ENCODE results near the gene TNIP3. TPM values are rescaled to one million over a fixed set of nuclear protein-coding genes. Genes with fewer than 3 reads are reported as not detected.
"Not testable (repeated sequence)": the region's sequence is repeated elsewhere in the genome, so short reads cannot be mapped to it uniquely, and the experiment has no call there.

Gene TNIP3
- total RNA-seq, 2 experiments from 2014 or later = 1.9 to 2.4 TPM

DNA sequence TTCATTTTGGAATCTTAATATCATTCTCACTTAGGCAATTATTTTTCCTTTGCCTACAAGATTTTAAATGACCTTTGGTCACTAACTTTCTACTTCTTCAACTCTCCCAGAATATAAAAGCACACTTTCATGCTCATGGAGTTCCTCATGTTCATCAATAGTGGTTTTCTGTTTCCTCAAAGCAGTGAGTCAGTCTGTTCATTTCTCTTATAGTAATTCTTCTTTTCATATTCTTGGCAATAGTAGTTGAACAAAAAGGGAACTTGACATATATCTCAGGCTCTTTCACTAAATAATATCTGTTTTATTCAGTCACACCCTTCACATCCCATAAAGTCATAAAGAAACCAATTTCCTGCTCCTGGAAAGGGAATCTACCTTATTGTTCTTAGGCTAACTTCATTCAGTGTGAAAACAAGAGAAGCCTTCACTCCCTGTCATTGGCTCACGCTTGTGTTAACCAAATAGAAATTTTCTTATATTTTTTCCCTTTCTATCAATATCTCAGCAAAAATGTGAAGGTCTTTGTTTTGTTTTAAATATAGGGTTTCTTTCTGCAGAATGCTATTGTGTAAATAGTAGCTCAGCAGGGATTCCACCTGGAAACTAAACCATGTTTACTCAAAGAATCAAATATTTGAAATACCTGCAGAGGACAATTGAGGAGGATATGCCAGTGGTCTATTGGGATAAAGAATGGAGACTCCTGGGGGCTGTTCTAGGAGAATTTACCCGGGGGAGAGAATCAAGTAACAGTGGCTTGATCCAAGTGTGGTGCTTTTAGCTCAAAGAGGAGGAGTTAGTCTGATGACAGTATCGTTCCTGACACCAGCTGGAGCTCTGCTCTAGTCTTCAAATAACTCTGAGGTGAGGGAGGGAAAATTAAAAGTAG lies 13.4 kb upstream of the TNIP3 start:
- TF ChIP-seq, protein P1, sequence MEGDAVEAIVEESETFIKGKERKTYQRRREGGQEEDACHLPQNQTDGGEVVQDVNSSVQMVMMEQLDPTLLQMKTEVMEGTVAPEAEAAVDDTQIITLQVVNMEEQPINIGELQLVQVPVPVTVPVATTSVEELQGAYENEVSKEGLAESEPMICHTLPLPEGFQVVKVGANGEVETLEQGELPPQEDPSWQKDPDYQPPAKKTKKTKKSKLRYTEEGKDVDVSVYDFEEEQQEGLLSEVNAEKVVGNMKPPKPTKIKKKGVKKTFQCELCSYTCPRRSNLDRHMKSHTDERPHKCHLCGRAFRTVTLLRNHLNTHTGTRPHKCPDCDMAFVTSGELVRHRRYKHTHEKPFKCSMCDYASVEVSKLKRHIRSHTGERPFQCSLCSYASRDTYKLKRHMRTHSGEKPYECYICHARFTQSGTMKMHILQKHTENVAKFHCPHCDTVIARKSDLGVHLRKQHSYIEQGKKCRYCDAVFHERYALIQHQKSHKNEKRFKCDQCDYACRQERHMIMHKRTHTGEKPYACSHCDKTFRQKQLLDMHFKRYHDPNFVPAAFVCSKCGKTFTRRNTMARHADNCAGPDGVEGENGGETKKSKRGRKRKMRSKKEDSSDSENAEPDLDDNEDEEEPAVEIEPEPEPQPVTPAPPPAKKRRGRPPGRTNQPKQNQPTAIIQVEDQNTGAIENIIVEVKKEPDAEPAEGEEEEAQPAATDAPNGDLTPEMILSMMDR (IDR thresholded peaks at IDR 0.05) = no peak
- Mint-ChIP-seq H3K36me3 (ENCODE audit: low read depth) (peaks cover 28% of the 10 kb centered on the region), H3K4me1 (ENCODE audit: low read depth) (peaks cover 65% of the 10 kb centered on the region), H3K27ac (no peak overlapping the region), H3K4me3 (no peak overlapping the region), H3K27me3 (no peaks in the 10 kb centered on the region), H3K9me3 (peaks cover 7% of the 10 kb centered on the region)
- ATAC-seq (no peak), DNase-seq (no peak)
- ChIA-PET CTCF (interaction anchor here (0.8 to 2.4 kb wide), 5 partner anchors 12 to 130 kb away, joined by 4 to 17 read pairs (median 5); no protein-coding TSS in a partner anchor), POLR2A (interaction anchor here (1.6 kb wide), 1 partner anchor 10 kb away, joined by 4 read pairs; no protein-coding TSS in a partner anchor)
- intact Hi-C loops (cut with micrococcal nuclease) = loop anchor here (5.0 kb wide), 1 partner anchor 40 kb away; no protein-coding TSS in a partner anchor

DNA sequence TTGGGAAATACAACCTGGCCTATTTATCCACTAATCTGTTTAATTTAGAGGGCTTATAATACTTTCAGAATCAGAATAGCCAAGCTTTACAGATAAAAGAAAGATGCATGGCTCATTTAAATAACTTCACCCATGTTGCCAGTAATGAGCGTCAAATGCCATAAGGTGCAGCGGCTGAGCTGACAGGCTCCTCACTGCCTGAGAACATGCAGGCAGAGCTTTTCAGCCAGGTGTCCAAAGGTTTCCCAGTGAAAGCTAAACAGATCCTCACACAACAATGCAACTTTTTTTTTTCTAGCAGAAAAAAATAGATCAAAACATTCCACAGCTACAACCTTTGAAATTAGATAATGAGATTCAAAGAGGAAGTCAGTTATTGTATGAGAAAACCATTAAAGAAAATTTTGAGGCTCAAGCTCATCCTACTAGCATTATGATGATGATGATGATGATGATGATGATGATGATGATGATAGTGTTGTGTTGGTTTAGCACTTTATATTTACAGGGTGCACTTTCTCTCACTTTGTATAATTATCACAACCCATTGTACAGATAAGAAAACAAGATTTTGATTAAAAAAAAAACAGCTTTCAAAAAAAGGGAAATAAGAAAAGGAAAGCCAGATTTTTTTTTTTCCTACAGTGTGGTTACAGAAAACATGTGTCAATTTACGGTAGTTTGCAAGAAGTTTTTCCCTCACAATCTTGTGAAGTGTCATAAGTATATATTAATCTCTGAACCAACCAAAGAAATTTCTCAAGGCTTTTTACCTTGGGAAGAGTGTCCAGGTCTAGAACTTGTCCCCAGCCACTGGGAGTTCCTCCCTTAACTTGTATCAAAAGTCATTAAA lies 12.2 kb upstream of the TNIP3 start:
- ChIA-PET CTCF (interaction anchor here (0.9 to 1.3 kb wide), 6 partner anchors 10 to 131 kb away, joined by 3 to 9 read pairs (median 4); no protein-coding TSS in a partner anchor), POLR2A (no interaction called here)
- H3K9me3 Mint-ChIP-seq = peaks cover 7% of the 10 kb centered on the region
- peaks cover 66% of the 10 kb centered on the region for H3K4me1 Mint-ChIP-seq (ENCODE audit: low read depth)
- intact Hi-C loops (cut with micrococcal nuclease) = loop anchor here (5.0 kb wide), 1 partner anchor 39 kb away; no protein-coding TSS in a partner anchor
- H3K27me3 Mint-ChIP-seq = no peaks in the 10 kb centered on the region
- no peak overlapping the region for H3K4me3 Mint-ChIP-seq
- no peak overlapping the region for H3K27ac Mint-ChIP-seq
- peaks cover 26% of the 10 kb centered on the region for H3K36me3 Mint-ChIP-seq (ENCODE audit: low read depth)
- TF ChIP-seq, protein P1 (IDR thresholded peaks at IDR 0.05) = no peak
- ATAC-seq = no peak
- no peak for DNase-seq

DNA sequence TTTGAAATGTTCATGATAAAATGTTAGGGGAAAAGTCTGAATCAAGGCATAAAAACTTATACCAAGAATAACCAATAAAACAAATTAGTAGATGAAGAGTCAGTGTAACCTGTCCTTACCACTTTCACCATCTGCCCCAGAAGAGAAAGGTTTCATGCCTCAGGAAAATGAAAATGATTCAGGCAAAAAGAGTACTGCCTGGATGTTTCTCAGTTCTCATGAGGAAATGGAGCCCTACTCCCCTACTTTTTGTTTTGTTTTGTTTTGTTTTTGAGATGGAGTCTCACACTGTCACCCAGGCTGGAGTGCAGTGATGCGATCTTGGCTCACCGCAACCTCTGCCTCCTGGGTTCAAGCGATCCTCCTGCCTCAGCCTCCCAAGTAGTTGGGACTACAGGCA lies 7.4 kb upstream of the TNIP3 start:
- POLR2A ChIA-PET = not testable (repeated sequence)

DNA sequence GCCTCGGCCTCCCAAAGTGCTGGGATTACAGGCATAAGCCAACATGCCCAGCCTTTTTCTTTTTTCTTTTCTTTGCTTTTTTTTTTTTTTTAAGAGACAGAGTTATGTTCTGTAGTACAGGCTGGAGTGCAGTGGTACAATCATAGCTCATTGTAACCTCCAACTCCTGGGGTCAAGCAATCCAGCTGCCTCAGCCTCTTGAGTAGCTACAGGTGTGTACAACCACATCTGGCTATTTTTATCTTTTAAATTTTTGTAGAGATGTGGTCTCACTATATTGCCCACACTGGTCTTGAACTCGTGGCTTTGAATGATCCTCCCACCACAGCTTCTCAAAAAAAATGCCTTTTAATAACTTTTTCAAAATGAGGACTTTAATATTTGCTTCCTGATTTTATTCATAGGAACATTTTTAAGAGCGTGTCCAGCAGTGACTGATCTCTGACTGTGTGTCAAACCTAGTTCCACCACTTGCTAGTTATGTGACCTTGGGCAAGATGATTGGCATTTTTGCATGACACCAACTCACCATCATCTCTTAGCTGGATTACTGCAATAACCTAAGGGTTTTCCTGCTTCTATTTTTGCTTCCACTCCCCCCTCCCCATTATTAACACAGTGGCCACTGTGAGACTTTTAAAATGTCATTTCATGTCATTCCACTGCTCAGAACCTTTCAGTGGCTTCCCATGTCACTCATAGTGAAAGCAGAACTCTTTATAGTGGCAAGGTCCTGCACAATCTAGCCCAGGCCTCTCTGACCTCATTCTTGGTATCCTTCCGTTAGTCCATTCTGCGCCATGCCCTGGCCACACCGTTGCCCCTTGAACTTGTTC lies 4.5 kb upstream of the TNIP3 start:
- intact Hi-C loops (cut with micrococcal nuclease) = no loop called here
- no peak overlapping the region for H3K4me3 Mint-ChIP-seq
- no peaks in the 10 kb centered on the region for H3K27me3 Mint-ChIP-seq
- H3K36me3 Mint-ChIP-seq (ENCODE audit: low read depth) = peaks cover 1% of the 10 kb centered on the region
- DNase-seq = no peak
- CTCF ChIA-PET = interaction anchor here (1.0 kb wide), 1 partner anchor 24 kb away, joined by 3 read pairs; no protein-coding TSS in a partner anchor
- H3K9me3 Mint-ChIP-seq = peaks cover 2% of the 10 kb centered on the region
- H3K27ac Mint-ChIP-seq = no peak overlapping the region
- POLR2A ChIA-PET = interaction anchor here (1.6 kb wide), 1 partner anchor 10 kb away, joined by 4 read pairs; no protein-coding TSS in a partner anchor
- peaks cover 51% of the 10 kb centered on the region for H3K4me1 Mint-ChIP-seq (ENCODE audit: low read depth)
- ATAC-seq = no peak
- TF ChIP-seq, protein P1 (IDR thresholded peaks at IDR 0.05) = no peak

More for the DNA sequence above, 7.4 kb upstream of the TNIP3 start:
- intact Hi-C loops (cut with micrococcal nuclease); DNase-seq; H3K36me3 Mint-ChIP-seq (ENCODE audit: low read depth); H3K9me3 Mint-ChIP-seq; H3K27ac Mint-ChIP-seq; H3K27me3 Mint-ChIP-seq; ATAC-seq; H3K4me3 Mint-ChIP-seq: not testable (repeated sequence)
- CTCF ChIA-PET = interaction anchor here (0.9 to 1.4 kb wide), 4 partner anchors 11 to 137 kb away, joined by 3 to 4 read pairs (median 4); no protein-coding TSS in a partner anchor
- peaks cover 41% of the 10 kb centered on the region for H3K4me1 Mint-ChIP-seq (ENCODE audit: low read depth)

Data from activated CD8-positive, alpha-beta T cell treated with anti-CD3 and anti-CD28 coated beads for 36 hours (primary cell).